Right atrium auricular region (tissue), 2 donors: ENCODE measurements around the gene POLE3. TPM values are rescaled to one million over a fixed set of nuclear protein-coding genes. Genes with fewer than 3 reads are reported as not detected.
"Not testable (repeated sequence)": the region's sequence is repeated elsewhere in the genome, so short reads cannot be mapped to it uniquely, and the experiment has no call there.

Experiments used
- DNase-seq: peaks from one replicate; pipeline ENCODE4 v3.0.0-alpha.2; 2019; ENCODE audit warnings: low spot score
- H3K27ac ChIP-seq, 2 donors: fragments of 200-600 bp; sonication (generic); 1 replicate in 1 of 2; 2 replicates in 1 of 2; pipeline ENCODE4 v1.5.1; 2016 to 2019
- H3K27me3 ChIP-seq, 2 donors: fragments of 200-600 bp; sonication (generic); one replicate each; pipeline versions ENCODE4 v1.5.1 to v1.6.0; 2017 to 2019
- H3K36me3 ChIP-seq: fragments of 200-600 bp; sonication (generic); one replicate; pipeline ENCODE4 v1.5.1; 2016
- H3K4me1 ChIP-seq, 2 donors: fragments of 200-600 bp; sonication (generic); one replicate each; pipeline versions ENCODE4 v1.5.1 to v1.6.0; 2017 to 2019
- H3K4me3 ChIP-seq, 2 donors: fragments of 200-600 bp; sonication (generic); 1 replicate in 1 of 2; 2 replicates in 1 of 2; pipeline ENCODE4 v1.5.1; 2017 to 2019; ENCODE audit warnings: mild to moderate bottlenecking in 1 of 2, moderate library complexity in 1 of 2
- H3K9me3 ChIP-seq, 2 donors: fragments of 200-600 bp; sonication (generic); one replicate each; pipeline ENCODE4 v1.5.1; 2019
- total RNA-seq, 2 donors: library from RNA; depleted of rRNA; stranded (reverse); fragments of >200 nt; gene quantifications; one replicate each; pipeline ENCODE4 v1.1.0, GENCODE V29; 2016
- TF ChIP-seq, protein P1 (sequence below), 2 donors: fragments of 200-600 bp; sonication (generic); IDR thresholded peaks; one replicate each; pipeline ENCODE4 v1.5.1; 2019; ENCODE audit warnings: antibody characterized with exemption in 2 of 2

Gene POLE3
- total RNA-seq, 2 donors from 2014 or later, result 17.9 to 21.5 TPM

DNA sequence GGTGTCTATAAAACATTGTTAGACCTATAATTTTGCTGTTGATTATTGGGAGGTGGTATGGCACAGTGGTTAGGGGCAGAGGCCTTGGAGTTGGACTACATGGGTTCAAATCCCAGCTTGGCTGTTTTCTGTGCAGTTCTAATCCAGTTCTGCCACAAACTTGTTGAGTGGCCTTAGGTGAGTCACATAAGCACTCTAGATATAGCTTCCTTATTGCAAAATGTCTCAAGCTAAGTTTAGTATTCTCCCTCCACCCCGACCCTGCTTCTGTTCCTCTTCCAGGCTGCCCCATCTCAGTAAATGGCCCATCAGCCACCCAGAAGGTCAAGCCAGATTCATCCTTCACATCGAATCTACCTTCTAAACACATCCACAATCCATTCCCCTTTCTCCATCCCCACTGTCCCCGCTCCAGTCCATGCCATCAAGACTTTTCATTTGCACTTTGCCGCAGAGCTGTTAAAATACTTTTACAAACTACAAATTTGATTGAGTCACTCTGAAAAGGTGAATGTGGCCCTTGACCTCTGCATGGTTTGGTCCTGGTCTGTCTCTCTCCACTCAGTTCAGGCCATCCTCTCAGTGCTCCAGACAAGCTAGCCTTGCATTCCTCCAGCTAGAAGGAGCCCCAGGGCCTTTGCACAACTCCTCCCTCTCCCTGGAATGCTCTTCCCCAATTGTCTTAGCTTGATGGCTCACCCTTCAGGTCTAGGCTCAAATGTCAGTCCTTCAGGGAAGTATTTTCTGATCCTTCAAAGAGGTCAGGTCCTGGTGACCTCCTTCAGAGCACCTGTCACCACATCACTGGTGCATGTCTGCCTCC is 23.7 kb downstream of the POLE3 start:
- DNase-seq, result no peak
- no peak overlapping the region for H3K27ac ChIP-seq
- H3K27me3 ChIP-seq, result no peaks in the 10 kb centered on the region
- no peaks in the 10 kb centered on the region for H3K9me3 ChIP-seq
- H3K4me1 ChIP-seq, result no peaks in the 10 kb centered on the region
- TF ChIP-seq, protein P1, sequence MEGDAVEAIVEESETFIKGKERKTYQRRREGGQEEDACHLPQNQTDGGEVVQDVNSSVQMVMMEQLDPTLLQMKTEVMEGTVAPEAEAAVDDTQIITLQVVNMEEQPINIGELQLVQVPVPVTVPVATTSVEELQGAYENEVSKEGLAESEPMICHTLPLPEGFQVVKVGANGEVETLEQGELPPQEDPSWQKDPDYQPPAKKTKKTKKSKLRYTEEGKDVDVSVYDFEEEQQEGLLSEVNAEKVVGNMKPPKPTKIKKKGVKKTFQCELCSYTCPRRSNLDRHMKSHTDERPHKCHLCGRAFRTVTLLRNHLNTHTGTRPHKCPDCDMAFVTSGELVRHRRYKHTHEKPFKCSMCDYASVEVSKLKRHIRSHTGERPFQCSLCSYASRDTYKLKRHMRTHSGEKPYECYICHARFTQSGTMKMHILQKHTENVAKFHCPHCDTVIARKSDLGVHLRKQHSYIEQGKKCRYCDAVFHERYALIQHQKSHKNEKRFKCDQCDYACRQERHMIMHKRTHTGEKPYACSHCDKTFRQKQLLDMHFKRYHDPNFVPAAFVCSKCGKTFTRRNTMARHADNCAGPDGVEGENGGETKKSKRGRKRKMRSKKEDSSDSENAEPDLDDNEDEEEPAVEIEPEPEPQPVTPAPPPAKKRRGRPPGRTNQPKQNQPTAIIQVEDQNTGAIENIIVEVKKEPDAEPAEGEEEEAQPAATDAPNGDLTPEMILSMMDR (IDR thresholded peaks at IDR 0.05), result no peak
- peaks cover 43% of the 10 kb centered on the region for H3K36me3 ChIP-seq
- H3K4me3 ChIP-seq, result no peak overlapping the region

DNA sequence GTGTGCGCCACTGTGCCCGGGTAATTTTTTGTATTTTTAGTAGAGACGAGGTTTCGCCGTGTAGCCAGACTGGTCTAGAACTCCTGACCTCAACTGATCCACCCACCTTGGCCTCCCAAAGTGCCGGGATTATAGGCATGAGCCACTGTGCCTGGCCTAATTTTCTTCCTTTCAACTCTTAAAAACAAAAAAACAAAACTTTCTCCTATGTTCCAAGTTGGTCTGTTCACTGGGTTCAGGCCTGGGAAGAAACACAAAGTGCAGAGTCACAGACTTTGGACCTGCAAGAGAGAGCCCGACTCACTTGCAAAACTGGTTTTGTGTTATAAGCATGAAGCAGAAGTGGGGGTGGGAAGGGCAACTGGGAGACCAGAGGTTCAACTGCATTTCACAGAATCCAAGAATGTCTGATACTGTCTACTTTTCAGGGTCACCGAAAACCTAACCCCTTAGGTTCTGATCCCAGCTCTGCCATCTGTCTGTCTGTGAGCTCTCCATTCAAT is 28.5 kb downstream of the POLE3 start:
- H3K27ac ChIP-seq, result no peak overlapping the region
- no peak overlapping the region for H3K4me3 ChIP-seq
- H3K36me3 ChIP-seq, result peaks cover 2% of the 10 kb centered on the region
- no peak for DNase-seq
- TF ChIP-seq, protein P1 (IDR thresholded peaks at IDR 0.05), result no peak
- H3K27me3 ChIP-seq, result no peaks in the 10 kb centered on the region
- no peaks in the 10 kb centered on the region for H3K9me3 ChIP-seq
- H3K4me1 ChIP-seq, result no peaks in the 10 kb centered on the region

DNA sequence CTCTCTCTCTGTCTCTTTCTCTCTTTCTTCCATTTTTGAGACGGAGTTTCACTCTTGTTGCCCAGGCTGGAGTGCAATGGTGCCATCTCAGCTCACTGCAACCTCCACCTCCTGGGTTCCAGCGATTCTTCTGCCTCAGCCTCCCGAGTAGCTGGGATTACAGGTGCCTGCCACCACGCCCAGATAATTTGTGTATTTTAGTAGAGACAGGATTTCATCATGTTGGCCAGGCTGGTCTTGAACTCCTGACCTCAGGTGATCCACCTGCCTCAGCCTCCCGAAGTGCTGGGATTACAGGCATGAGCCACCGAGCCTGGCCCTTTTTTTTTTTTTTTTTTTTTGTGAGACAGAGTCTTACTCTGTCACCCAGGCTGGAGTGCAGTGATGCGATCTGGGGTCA is 29.0 kb downstream of the POLE3 start:
- not testable (repeated sequence) for H3K36me3 ChIP-seq, H3K27ac ChIP-seq, H3K4me1 ChIP-seq, H3K4me3 ChIP-seq, H3K9me3 ChIP-seq, DNase-seq, H3K27me3 ChIP-seq

DNA sequence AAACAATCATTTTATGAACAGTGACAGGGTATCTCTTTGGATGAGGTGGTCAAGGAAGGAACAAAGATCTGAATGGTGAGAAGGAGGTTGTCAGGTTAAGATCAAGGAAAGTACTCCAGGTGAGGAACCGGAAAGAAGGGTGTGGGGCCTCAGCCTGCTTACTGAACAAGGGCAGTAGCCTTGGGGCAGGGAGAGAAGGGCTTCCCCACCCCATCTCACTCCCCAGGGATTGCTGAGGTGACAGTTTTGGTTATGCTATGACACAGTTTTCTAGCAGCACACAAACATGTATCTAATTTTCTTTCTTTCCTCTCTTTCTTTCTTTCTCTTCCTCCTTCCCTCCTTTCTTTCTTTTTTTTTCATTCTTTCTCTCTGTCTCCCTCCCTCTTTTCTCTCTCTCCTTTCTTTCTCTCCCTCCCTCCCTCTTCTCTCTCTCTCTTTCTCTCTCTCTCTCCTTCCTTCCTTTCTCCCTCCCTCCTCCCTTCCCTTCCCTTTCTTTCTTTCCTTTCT is 29.6 kb downstream of the POLE3 start:
- Histone ChIP-seq H3K4me3 (no peak overlapping the region), H3K9me3 (no peaks in the 10 kb centered on the region), H3K4me1 (no peaks in the 10 kb centered on the region), H3K27ac (no peak overlapping the region), H3K36me3 (no peaks in the 10 kb centered on the region), H3K27me3 (no peaks in the 10 kb centered on the region)
- DNase-seq, result no peak
- TF ChIP-seq, protein P1 (IDR thresholded peaks at IDR 0.05), result no peak

DNA sequence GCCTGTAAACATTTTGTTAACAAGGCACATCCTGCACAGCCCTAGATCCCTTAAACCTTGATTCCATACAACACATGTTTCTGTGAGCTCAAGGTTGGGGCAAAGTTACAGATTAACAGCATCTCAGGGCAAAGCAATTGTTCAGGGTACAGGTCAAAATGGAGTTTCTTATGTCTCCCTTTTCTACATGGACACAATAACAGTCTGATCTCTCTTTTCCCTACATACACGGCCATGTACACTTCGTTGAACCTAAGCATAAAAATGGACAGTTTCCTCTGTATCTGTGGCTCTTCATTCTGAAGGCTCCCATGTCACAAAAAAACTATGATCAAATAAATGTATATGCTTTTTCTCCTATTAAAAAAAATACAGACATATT is 30.7 kb downstream of the POLE3 start:
- not testable (repeated sequence) for H3K27me3 ChIP-seq, DNase-seq, H3K4me1 ChIP-seq, H3K4me3 ChIP-seq, H3K36me3 ChIP-seq, H3K27ac ChIP-seq, H3K9me3 ChIP-seq

DNA sequence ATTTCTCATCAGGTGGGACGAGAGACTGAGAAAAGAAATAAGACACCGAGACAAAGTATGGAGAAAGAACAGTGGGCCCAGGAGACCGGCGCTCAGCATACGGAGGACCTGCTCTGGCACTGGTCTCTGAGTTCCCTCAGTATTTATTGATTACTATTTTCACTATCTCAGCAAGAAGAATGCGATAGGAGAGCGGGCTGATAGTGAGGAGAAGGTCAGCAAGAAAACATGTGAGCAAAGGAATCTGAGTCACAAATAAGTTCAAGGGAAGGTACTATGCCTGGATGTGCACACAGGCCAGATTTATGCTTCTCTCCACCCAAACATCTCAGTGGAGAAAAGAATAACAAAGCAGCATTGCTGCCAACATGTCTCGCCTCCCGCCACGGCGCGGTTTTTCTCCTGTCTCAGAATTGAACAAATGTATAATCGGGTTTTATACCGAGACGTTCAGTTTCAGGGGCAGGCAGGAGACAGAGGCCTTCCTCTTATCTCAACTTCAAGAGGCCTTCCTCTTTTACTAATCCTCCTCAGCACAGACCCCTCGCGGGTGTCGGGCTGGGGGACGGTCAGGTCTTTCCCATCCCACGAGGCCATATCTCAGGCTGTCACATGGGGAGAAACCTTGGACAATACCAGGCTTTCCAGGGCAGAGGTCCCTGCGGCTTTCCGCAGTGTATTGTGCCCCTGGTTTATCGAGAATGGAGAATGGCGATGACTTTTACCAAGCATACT is 31.2 kb downstream of the POLE3 start:
- H3K36me3 ChIP-seq, H3K27ac ChIP-seq, H3K9me3 ChIP-seq, H3K27me3 ChIP-seq, H3K4me3 ChIP-seq, H3K4me1 ChIP-seq, DNase-seq: not testable (repeated sequence)
